ENCODE data around the gene CEP20.

DNA sequence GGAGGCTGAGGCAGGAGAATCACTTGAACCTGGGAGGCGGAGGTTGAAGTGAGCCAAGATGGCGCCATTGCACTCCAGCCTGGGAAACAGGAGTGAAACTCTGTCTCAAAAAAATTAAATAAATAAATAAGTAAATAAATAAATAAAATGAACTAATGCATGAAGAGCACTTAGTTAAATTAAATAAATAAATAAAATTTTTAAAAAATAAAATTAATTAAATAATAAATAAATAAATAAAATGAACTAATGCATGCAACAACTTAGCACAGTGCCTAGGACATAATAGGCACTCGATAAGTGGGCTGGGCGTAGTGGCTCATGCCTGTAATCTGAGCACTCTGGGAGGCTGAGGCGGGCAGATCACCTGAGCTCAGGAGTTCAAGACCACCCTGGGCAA lies 15.6 kb upstream of the CEP20 start:
- TF ChIP-seq, protein P1, sequence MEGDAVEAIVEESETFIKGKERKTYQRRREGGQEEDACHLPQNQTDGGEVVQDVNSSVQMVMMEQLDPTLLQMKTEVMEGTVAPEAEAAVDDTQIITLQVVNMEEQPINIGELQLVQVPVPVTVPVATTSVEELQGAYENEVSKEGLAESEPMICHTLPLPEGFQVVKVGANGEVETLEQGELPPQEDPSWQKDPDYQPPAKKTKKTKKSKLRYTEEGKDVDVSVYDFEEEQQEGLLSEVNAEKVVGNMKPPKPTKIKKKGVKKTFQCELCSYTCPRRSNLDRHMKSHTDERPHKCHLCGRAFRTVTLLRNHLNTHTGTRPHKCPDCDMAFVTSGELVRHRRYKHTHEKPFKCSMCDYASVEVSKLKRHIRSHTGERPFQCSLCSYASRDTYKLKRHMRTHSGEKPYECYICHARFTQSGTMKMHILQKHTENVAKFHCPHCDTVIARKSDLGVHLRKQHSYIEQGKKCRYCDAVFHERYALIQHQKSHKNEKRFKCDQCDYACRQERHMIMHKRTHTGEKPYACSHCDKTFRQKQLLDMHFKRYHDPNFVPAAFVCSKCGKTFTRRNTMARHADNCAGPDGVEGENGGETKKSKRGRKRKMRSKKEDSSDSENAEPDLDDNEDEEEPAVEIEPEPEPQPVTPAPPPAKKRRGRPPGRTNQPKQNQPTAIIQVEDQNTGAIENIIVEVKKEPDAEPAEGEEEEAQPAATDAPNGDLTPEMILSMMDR (IDR thresholded peaks at IDR 0.05), result no peak
- TF ChIP-seq TCF7L2 (IDR thresholded peaks at IDR 0.05; ENCODE audit: low read depth, low read length) (no peak), POLR2AphosphoS5 (IDR thresholded peaks at IDR 0.05; ENCODE audit: low read depth, low read length) (no peak)
